NOMO-1 treated with dmso at 0.1 percent for 144 hours (cell line): ENCODE data around the gene ACSF2.
"Not testable (repeated sequence)": the region's sequence is repeated elsewhere in the genome, so short reads cannot be mapped to it uniquely, and the experiment has no call there.

Source experiments
- DNase-seq: peaks from one replicate; lab custom pipeline; 2025; ENCODE audit not compliant: unreplicated experiment; lab: John Stamatoyannopoulos, UW

The ACSF2 gene

GRCh38 chr17:50462446-50462845 lies 36.4 kb downstream of the ACSF2 start:
- DNase-seq, result no peak

DNA sequence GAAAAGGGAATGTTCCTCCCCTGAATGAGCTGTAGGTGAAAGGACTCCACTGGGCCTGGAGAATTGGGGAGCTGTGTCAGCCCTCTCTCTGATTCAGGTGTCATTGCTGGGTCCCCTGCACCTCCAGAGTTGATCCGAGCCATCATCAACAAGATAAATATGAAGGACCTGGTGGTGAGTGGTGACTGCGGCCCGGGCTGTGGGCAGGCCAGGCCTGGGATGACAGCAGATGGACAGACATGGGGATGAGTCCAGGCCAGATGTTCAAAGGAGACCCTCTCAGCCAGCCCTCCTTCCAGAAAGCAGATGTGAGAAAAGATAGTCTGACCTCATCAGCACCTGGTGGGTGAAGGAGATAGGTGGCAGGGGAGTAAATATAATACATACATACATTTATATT lies 38.1 kb downstream of the ACSF2 start:
- no peak for DNase-seq

- DNase-seq, result no peak
Measured at GRCh38 chr17:50464736-50465135, 38.7 kb downstream of the ACSF2 start.

- DNase-seq, result no peak
Measured at GRCh38 chr17:50465171-50465570, 39.2 kb downstream of the ACSF2 start.

DNA sequence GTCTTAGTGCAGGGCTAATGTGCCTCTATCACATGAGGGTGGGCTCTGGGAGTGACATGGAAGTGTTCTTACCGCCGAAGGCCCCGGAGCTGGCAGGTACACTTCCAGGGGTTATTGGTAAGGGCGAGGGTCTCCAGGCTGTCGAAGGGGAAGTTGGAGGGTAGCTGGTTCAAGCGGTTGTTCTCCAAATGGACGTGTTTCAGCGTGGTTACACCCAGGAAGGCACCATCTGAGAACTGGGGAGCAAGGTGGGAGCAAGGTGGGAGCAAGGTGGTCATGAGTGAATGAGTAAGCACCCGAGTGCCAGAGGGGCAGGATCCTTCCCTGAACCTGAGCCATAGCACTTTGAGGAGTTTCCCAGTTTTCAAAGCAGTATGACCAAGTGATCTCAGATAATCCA lies 39.6 kb downstream of the ACSF2 start:
- no peak for DNase-seq

DNA sequence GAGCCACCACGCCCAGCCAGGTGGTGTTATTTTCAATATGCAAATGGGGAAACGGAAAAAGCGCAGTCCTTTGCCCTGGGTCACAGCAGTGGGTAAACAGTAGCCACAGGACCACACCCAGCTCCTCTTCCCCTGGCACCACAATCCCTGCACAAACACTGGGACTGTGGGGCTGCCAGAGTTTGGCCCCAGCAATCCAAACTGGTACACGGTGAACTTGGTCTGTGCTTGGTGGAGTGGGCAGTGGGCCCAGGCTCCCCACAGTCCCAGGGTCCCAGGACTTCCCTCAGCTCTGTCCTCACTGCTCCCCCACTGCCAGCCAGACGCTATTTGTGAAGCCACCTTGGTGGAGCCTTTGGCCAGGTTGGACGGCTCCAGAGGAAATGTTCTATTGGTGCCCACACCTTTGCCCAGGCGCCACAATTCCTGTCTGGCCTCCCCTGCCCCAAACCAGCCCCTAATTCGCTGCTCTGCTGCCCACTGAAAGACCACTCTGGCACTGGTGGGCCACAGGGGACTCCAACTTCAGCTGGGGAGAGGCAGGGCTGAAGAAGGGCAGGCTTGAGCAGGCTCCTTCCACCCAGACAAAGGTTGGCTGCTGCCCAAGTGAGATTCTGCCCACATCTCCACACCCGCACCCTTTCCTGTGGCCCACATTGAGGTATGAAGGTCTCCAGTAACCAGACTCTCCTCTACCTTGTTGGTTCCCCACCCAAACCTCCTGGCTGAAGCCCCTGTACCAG lies 40.5 kb downstream of the ACSF2 start:
- no peak for DNase-seq

DNA sequence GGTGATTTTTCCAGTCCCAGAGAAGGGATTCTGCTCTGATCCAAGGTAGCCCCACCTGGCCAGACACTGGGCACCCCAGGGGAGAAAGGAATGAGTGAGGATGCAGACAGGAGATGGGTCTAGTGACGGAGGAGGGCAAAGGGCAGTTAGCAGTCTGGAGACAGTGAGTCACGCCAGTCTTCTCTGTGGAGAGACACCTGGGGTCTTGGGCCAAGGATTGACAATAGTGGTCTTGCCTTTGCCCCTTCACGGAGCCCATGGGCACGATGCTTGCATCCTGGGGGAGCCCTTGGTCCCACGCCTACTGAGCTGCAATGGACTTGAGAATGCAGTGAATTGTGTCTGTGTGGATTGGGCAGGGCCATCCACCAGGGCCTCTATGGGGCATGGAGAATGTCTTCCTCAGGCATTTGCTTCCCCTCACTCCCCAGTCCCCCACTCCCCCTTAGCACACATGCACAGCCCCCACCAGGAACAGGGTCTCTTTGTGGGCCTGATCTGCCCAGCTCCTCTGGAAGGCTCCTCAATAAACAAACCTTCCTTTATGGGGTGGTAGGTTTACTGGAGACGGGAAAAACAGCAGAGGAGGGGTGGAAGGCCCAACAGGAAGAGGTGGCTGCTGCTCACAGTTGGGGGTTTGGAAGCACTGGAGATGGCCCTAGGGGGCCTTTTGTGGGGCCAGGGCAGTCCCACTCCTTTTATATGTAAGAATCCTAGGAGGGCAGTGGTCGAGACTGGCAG lies 41.3 kb downstream of the ACSF2 start:
- no peak for DNase-seq

DNA sequence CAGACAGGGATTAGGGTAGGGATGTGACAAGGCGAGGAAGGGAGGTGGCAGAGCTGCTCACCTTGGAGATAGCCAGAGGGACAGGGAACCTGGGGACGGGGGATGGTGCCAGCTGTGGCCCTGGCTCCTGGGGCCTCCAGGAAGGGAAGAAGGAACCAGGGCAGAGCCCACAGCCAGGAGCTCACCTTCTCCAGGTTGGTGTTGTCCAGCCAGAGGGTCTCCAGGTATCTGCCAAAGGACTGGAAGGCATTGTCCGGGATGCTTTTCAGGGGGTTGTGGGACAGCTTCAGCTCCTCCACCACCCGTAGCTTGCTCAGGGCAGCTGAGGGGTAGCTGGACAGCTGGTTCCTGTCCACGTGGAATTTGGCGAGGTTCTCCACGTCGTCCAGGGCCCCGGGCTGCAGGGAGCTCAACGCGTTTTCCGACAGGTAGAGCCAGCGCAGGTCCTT lies 41.9 kb downstream of the ACSF2 start:
- no peak for DNase-seq

DNA sequence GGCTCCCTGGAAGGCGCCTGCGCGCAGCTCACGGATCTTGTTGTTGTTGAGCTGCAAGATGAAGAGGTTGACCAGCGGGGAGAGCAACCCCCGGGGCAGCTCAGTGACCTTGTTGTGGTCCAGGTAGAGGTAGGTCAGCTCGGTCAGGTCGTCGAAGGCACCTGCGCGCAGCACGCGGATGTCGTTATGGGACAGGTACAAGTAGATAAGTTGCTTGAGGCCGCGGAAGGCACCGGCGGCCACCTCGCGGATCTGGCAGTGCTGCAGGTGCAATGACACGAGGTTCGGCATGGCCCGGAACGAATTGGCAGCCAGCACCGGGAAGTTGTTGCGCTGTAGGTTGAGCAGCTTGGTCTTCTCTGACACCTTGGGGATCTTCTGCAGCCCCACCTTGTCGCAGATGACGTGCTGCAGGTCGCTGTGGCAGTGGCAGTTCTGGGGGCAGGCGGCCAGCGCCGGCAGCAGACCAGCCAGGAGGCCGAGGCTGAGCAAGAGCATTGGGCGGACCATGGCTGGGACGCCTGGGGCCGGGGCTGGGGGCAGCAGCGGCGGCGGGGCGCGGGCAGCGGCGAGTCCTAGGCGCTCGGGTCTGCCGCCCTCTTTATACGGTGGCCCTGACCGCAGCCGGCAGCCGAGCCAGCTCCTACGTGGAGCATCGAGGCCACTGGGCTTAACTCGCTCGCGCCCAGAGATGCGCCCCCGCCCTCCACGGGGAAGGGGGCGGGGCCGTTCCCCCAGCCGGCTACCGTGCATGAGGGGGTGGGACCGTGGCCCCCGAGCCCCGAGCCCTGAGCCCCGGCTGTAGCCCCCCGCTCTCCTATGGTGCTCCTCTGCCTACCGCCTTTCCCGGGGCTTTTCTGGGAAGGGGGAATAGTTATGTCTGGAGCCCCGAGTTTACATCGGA lies 42.5 kb downstream of the ACSF2 start, which contains the start of gene CHAD:
Gene CHAD, minus strand, starts transcription at position 577 of the 904 bp plus-strand sequence. Its CDS starts 67 bp downstream, at position 510.
- no peak for DNase-seq

DNA sequence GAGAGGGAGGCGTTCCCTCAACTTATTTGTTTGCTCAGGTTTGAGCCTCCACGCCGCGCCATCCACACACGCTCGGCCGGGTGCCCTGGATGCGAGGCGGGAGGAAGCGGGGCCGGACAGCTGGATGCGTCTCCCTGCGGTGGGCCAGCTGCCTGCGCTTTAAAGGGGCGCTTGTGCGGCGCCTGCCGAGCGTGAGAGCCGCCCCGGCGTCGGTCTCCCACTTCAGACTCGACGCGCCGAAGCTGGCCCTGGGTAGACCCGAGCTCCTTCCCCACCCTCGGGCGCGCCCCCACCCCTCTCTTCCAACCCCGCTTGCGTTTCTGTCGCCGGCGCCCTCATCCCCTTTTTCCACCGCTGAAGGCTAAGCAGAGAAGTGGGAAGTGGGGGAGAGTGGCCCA lies 43.2 kb downstream of the ACSF2 start:
- no peak for DNase-seq

GRCh38 chr17:50469671-50470305 lies 43.8 kb downstream of the ACSF2 start:
- no peak for DNase-seq

- no peak for DNase-seq
Measured at GRCh38 chr17:50470426-50470825, 44.4 kb downstream of the ACSF2 start.

DNA sequence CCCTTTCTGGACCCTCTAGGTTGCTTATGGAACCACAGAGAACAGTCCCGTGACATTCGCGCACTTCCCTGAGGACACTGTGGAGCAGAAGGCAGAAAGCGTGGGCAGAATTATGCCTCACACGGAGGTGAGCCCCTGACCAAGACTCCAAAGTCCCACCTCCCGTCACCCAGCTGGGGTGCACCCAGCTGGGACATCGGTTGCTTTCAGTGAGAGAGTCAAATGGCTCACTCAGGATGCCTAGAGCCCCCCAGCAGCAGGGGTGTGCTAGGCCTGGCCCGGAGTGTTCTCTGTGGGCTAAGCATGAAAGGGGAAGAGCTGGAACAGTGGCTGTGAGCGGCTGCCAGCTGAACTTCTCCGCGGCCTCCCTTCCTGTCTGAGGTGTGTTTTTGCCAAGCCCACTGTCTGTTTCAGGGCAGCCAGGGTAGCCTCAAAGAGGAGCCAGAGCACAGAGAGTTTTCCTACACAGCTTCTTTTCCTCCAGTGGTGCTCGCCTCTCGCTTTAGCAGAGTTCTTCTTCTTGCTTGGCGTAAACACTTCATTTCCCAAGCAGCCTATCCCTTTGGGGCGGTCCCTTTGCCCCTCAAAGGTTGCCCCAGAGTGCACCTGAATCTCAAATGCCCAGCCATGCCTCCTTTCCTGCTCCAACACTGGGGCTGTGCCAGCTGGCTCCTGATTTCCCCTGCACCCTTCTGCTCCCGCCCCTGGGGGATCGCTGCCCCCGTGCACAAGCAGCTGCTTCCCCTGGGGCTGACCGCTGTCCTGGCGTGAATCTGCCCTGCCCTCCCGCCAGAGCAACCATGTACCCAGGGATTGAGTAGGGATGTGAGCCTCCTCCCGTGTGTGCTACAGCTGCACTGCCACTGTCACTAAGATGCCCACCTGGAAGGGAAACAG lies 45.2 kb downstream of the ACSF2 start:
- no peak for DNase-seq

DNA sequence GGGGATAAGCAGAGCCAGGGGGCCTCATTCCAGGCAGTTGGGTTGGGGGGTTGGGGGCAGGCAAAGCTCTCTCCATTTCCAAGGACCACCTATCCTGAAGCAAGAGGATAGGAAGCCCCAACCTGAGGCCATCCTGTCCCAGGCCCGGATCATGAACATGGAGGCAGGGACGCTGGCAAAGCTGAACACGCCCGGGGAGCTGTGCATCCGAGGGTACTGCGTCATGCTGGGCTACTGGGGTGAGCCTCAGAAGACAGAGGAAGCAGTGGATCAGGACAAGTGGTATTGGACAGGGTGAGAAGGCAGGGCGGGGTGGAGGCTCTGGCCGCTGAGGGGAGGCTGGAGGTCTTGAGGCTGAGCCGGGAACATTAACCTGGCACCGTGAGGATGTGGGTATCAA lies 46.3 kb downstream of the ACSF2 start:
- no peak for DNase-seq

- not testable (repeated sequence) for DNase-seq
Measured at GRCh38 chr17:50472761-50473161, 46.7 kb downstream of the ACSF2 start.

DNA sequence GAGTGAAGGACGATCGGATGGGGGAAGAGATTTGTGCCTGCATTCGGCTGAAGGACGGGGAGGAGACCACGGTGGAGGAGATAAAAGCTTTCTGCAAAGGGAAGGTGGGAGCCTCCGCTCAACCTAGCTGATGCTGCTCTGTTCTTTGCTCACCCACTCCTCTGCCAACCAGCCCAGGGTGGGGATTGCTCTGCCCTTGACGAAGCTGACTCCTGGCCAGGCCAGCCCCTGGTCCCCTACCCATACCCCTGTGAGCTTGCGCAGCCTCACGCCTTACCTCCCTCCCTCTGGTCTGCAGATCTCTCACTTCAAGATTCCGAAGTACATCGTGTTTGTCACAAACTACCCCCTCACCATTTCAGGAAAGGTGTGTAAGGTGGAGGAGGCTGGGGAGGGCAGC lies 47.9 kb downstream of the ACSF2 start:
- no peak for DNase-seq

DNA sequence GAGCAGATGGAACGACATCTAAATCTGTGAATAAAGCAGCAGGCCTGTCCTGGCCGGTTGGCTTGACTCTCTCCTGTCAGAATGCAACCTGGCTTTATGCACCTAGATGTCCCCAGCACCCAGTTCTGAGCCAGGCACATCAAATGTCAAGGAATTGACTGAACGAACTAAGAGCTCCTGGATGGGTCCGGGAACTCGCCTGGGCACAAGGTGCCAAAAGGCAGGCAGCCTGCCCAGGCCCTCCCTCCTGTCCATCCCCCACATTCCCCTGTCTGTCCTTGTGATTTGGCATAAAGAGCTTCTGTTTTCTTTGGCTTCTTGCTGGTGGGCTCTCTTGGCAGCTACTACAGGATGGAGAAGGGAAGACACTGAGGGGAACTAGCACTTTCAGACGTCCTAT lies 48.5 kb downstream of the ACSF2 start:
- DNase-seq, result no peak

GRCh38 chr17:50475362-50475761 lies 49.3 kb downstream of the ACSF2 start:
- no peak for DNase-seq

DNA sequence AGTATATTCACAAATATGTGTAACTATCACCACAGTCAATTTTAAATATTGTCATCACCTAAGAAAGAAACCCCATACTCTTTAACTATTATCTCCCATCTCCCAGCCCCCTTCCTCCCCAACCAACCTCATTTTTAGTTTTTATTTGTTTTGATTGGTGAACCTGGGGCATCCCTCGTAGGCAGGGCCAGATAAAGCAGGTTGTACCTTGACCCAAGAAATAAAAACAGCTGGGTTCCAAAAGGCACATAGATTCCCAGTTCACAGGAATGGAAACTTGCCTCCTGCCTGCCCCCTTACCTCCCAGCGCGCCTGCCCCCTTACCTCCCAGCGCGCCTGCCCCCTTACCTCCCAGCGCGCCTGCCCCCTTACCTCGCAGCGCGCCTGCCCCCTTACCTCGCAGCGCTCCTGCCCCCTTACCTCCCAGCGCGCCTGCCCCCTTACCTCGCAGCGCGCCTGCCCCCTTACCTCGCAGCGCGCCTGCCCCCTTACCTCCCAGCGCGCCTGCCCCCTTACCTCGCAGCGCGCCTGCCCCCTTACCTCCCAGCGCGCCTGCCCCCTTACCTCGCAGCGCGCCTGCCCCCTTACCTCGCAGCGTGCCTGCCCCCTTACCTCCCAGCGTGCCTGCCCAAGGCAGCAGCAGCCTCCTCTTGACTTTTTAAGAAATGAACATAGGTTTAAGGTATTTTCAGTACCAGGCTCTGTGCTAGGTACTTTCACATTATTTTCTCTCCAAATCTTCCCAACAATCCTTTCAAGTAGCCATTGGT lies 49.9 kb downstream of the ACSF2 start:
- not testable (repeated sequence) for DNase-seq
